Subcutaneous abdominal adipose tissue (tissue), 5 donors: ENCODE measurements around the gene SLC9A8.
"Not testable (repeated sequence)": the region's sequence is repeated elsewhere in the genome, so short reads cannot be mapped to it uniquely, and the experiment has no call there.

ENCODE experiments used
- H3K27ac ChIP-seq: one replicate; pipeline ENCODE4 v1.7.0; 2013; ENCODE audit warnings: low read depth, mild to moderate bottlenecking, inconsistent platforms, low read length, moderate library complexity
- H3K27me3 ChIP-seq, 5 donors: one replicate each; pipeline ENCODE4 v1.7.0; 2013; ENCODE audit warnings: low read length in 5 of 5, inconsistent platforms in 1 of 5; ENCODE audit not compliant: control insufficient read depth in 5 of 5, insufficient read depth in 4 of 5
- H3K36me3 ChIP-seq, 5 donors: one replicate each; pipeline ENCODE4 v1.7.0; 2013; ENCODE audit warnings: low read length in 5 of 5; ENCODE audit not compliant: control insufficient read depth in 5 of 5, insufficient read depth in 5 of 5
- H3K4me1 ChIP-seq, 5 donors: one replicate each; pipeline ENCODE4 v1.7.0; 2013; ENCODE audit warnings: low read length in 5 of 5, mild to moderate bottlenecking in 3 of 5, moderate library complexity in 1 of 5; ENCODE audit not compliant: control insufficient read depth in 5 of 5, insufficient read depth in 5 of 5
- H3K4me3 ChIP-seq, 5 donors: one replicate each; pipeline ENCODE4 v1.7.0; 2013; ENCODE audit warnings: low read length in 5 of 5, low read depth in 1 of 5
- H3K9ac ChIP-seq, 5 donors: one replicate each; pipeline ENCODE4 v1.7.0; 2013; ENCODE audit warnings: low read length in 5 of 5, mild to moderate bottlenecking in 4 of 5, moderate library complexity in 3 of 5
- H3K9me3 ChIP-seq, 5 donors: one replicate each; pipeline ENCODE4 v1.7.0; 2013; ENCODE audit warnings: low read length in 5 of 5; ENCODE audit not compliant: control insufficient read depth in 5 of 5
- donor health status: healthy.
- donor health status: healthy.
- donor health status: healthy.
- donor health status: healthy.
- donor health status: healthy.

Gene SLC9A8

GRCh38 chr20:49891476-49892110, 79.0 kb downstream of the SLC9A8 start:
- Histone ChIP-seq H3K4me3 (no peak overlapping the region), H3K27me3 (no peaks in the 10 kb centered on the region), H3K36me3 (peaks cover 0 to 40% (median 14%) of the 10 kb centered on the region in 5 donors), H3K9me3 (no peaks in the 10 kb centered on the region), H3K4me1 (peaks cover 6 to 49% (median 44%) of the 10 kb centered on the region in 5 donors), H3K9ac (no peak overlapping the region), H3K27ac (no peak overlapping the region)

- Histone ChIP-seq H3K36me3 (peaks cover 0 to 35% (median 9%) of the 10 kb centered on the region in 5 donors), H3K4me1 (peaks cover 4 to 44% (median 39%) of the 10 kb centered on the region in 5 donors), H3K9ac (peak overlapping the region in 1 of 5 donors; percentile 6), H3K27ac (no peak overlapping the region), H3K4me3 (no peak overlapping the region), H3K27me3 (no peaks in the 10 kb centered on the region), H3K9me3 (no peaks in the 10 kb centered on the region)
Observed at GRCh38 chr20:49892260-49892659, 79.6 kb downstream of the SLC9A8 start.

GRCh38 chr20:49892817-49893216, 80.2 kb downstream of the SLC9A8 start:
- peak overlapping the region in 4 of 5 donors; percentile 6 to 41 (median 14) for H3K9ac ChIP-seq
- no peak overlapping the region for H3K4me3 ChIP-seq
- H3K27ac ChIP-seq = no peak overlapping the region
- peaks cover 0 to 29% (median 5%) of the 10 kb centered on the region in 5 donors for H3K36me3 ChIP-seq
- peaks cover 3 to 38% (median 37%) of the 10 kb centered on the region in 5 donors for H3K4me1 ChIP-seq
- no peaks in the 10 kb centered on the region for H3K9me3 ChIP-seq
- H3K27me3 ChIP-seq = no peaks in the 10 kb centered on the region

- Histone ChIP-seq H3K9me3 (no peaks in the 10 kb centered on the region), H3K4me3 (no peak overlapping the region), H3K36me3 (peaks cover 0 to 23% (median 2%) of the 10 kb centered on the region in 5 donors), H3K27me3 (no peaks in the 10 kb centered on the region), H3K9ac (peak overlapping the region in 3 of 5 donors; percentile 10 to 41 (median 18)), H3K4me1 (peaks cover 3 to 37% (median 32%) of the 10 kb centered on the region in 5 donors), H3K27ac (no peak overlapping the region)
Observed at GRCh38 chr20:49893242-49894072, 80.8 kb downstream of the SLC9A8 start.

GRCh38 chr20:49894073-49894470, 81.4 kb downstream of the SLC9A8 start:
- no peak overlapping the region for H3K4me3 ChIP-seq
- peak overlapping the region in 1 of 5 donors; percentile 41 for H3K9ac ChIP-seq
- peaks cover 3 to 37% (median 28%) of the 10 kb centered on the region in 5 donors for H3K4me1 ChIP-seq
- H3K27ac ChIP-seq = no peak overlapping the region
- no peaks in the 10 kb centered on the region for H3K27me3 ChIP-seq
- no peaks in the 10 kb centered on the region for H3K9me3 ChIP-seq
- H3K36me3 ChIP-seq = peaks cover 0 to 18% (median 2%) of the 10 kb centered on the region in 5 donors

GRCh38 chr20:49895474-49896093, 83.0 kb downstream of the SLC9A8 start:
- not testable (repeated sequence) for H3K27ac ChIP-seq
- H3K4me1 ChIP-seq = peaks cover 3 to 37% (median 28%) of the 10 kb centered on the region in 5 donors

GRCh38 chr20:49896204-49896603, 83.6 kb downstream of the SLC9A8 start:
- Histone ChIP-seq H3K9me3 (no peaks in the 10 kb centered on the region), H3K9ac (peak overlapping the region in 1 of 5 donors; percentile 48), H3K36me3 (peaks cover 0 to 3% (median 0%) of the 10 kb centered on the region in 5 donors), H3K4me3 (peak overlapping the region in 2 of 5 donors; percentile 35 to 38), H3K27ac (peak overlapping the region; percentile 47), H3K27me3 (no peaks in the 10 kb centered on the region), H3K4me1 (peaks cover 3 to 37% (median 28%) of the 10 kb centered on the region in 5 donors)

More at GRCh38 chr20:49895474-49896093, 83.0 kb downstream of the SLC9A8 start:
- not testable (repeated sequence) for H3K4me3 ChIP-seq, H3K27me3 ChIP-seq, H3K9ac ChIP-seq, H3K36me3 ChIP-seq, H3K9me3 ChIP-seq

GRCh38 chr20:49899541-49900383, 87.1 kb downstream of the SLC9A8 start:
- no peak overlapping the region for H3K27ac ChIP-seq

GRCh38 chr20:49901588-49901987, 89.0 kb downstream of the SLC9A8 start:
- Histone ChIP-seq H3K4me1 (peaks cover 0 to 5% (median under 1%) of the 10 kb centered on the region in 5 donors), H3K9ac (no peak overlapping the region), H3K9me3 (no peaks in the 10 kb centered on the region), H3K27me3 (no peaks in the 10 kb centered on the region), H3K27ac (no peak overlapping the region), H3K4me3 (no peak overlapping the region), H3K36me3 (peaks cover 0 to 31% (median 30%) of the 10 kb centered on the region in 5 donors)

More at GRCh38 chr20:49899541-49900383, 87.1 kb downstream of the SLC9A8 start:
- peaks cover 0 to 13% (median 12%) of the 10 kb centered on the region in 5 donors for H3K36me3 ChIP-seq
- no peaks in the 10 kb centered on the region for H3K9me3 ChIP-seq
- peaks cover 0 to 17% (median 9%) of the 10 kb centered on the region in 5 donors for H3K4me1 ChIP-seq
- H3K9ac ChIP-seq = no peak overlapping the region
- no peak overlapping the region for H3K4me3 ChIP-seq
- no peaks in the 10 kb centered on the region for H3K27me3 ChIP-seq
